Gastrocnemius medialis (tissue), 4 donors: ENCODE data around the gene HBEGF. TPM values are rescaled to one million over a fixed set of nuclear protein-coding genes. Genes with fewer than 3 reads are reported as not detected.

ENCODE experiments used
- ATAC-seq, 2 donors: fragments of 150-250 bp; one replicate each; pipeline ENCODE4 v1.9.1; 2016
- DNase-seq, 2 donors: peaks; one replicate each; pipeline ENCODE4 v3.0.0-alpha.2; 2019
- H3K27ac ChIP-seq, 4 donors: fragments of 200-600 bp; sonication (generic); 1 replicate in 1 of 4; 2 replicates in 3 of 4; pipeline ENCODE4 v1.5.1; 2016 to 2018; ENCODE audit warnings: mild to moderate bottlenecking in 2 of 4, moderate library complexity in 1 of 4
- H3K27me3 ChIP-seq, 3 donors: fragments of 200-600 bp; sonication (generic) in 2 of 3; 1 replicate in 1 of 3; 2 replicates in 2 of 3; pipeline versions ENCODE4 v1.5.1 to v1.6.0; 2016 to 2019; ENCODE audit warnings: mild to moderate bottlenecking in 1 of 3, moderate library complexity in 1 of 3
- H3K36me3 ChIP-seq, 2 donors: fragments of 200-600 bp; sonication (generic) in 1 of 2; one replicate each; pipeline ENCODE4 v1.5.1; 2017 to 2018
- H3K4me1 ChIP-seq, 2 donors: fragments of 200-600 bp; sonication (generic) in 1 of 2; one replicate each; pipeline ENCODE4 v1.5.1; 2016 to 2017; ENCODE audit warnings: mild to moderate bottlenecking in 2 of 2
- H3K4me3 ChIP-seq, 4 donors: fragments of 200-600 bp; sonication (generic) in 3 of 4; 1 replicate in 1 of 4; 2 replicates in 3 of 4; pipeline ENCODE4 v1.5.1; 2016 to 2019; ENCODE audit warnings: mild to moderate bottlenecking in 2 of 4
- H3K9me3 ChIP-seq, 3 donors: fragments of 200-600 bp; sonication (generic) in 2 of 3; 1 replicate in 1 of 3; 2 replicates in 2 of 3; pipeline ENCODE4 v1.5.1; 2016 to 2019
- POLR2A ChIP-seq, 2 donors: fragments of 450-650 bp; IDR thresholded peaks; one replicate each; pipeline ENCODE4 v1.6.1; 2017; ENCODE audit warnings: antibody characterized with exemption in 2 of 2, mild to moderate bottlenecking in 2 of 2, moderate library complexity in 2 of 2
- in situ Hi-C, 4 donors: fragments of 200-750 bp; cut with MboI; loops; one replicate each; pipeline versions ENCODE4 v1.15.0 to v1.8.0; 2017; ENCODE audit warnings: low sequenced_read_pairs in 4 of 4
- intact Hi-C: fragments of 100-400 bp; cut with DNase I; formaldehyde crosslinking; loops from one replicate; pipeline ENCODE4 v1.15.1; 2023; ENCODE audit warnings: low total_unique reads
- total RNA-seq, 4 donors: library from RNA; depleted of rRNA; stranded (reverse); fragments of >200 nt; gene quantifications; one replicate each; pipeline versions ENCODE4 v1.1.0 to v1.2.3, GENCODE V29; 2016
- TF ChIP-seq, protein P1 (sequence below), 5 experiments: fragments of 450-650 bp in 3 of 5; fragments of 200-600 bp in 2 of 5; sonication (generic) in 2 of 5; IDR thresholded peaks in 4 of 5; conservative IDR thresholded peaks in 1 of 5; 1 replicate in 4 of 5; 2 replicates in 1 of 5; pipeline ENCODE4 v1.5.1; 2016 to 2019; ENCODE audit warnings: antibody characterized with exemption in 5 of 5, mild to moderate bottlenecking in 3 of 5, moderate library complexity in 3 of 5

The HBEGF gene, protein sequence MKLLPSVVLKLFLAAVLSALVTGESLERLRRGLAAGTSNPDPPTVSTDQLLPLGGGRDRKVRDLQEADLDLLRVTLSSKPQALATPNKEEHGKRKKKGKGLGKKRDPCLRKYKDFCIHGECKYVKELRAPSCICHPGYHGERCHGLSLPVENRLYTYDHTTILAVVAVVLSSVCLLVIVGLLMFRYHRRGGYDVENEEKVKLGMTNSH
- 10 to 100 TPM in 3 of 4 donors, 1 to 10 TPM in 1; 5.3 to 22.2 (median 17.6) TPM for total RNA-seq

DNA sequence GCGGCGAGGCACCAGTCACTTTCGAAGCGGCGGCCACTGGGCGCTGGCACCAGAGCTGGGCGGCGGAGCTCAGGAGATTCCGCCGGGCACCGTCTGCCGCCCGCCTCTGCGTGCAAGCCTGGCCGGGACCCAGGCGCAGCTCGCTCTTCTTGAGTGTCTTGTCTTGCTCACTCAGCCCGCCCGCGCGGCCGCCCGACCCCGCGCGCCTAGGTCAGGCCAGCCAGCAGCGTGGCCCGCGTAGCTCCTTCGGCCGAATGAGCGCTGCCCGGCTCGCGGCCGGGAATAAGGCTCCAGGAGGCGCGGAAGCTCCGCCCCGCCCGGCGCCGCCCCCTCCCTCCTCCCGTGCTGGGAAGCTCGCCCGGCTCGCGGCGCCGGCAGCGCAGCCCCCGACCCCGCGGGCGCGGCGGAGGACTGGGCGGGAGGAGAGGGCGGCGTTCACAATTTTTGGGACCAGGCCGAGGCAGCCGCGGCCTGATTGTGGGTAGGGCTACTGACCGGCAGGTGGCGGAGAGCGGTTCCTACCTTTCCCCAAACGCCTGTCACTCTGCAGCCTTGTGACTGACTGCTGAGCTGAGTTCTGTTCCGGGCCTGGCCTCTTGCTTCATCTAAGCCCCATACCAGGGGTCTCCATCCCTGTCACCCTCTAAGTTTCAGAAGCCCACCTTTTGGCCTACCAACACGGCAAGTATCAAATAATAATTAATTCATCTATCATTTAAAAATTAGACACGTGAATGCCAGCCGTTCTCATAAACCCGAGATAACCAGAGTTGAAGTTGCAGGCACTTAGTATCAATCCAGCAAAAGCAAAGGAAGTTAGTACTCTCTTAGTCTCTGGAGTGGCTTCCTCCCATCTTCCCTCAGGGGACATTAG, at the start of gene HBEGF:
HBEGF (minus strand) TSS at position 256 of the 874 bp plus-strand sequence. CDS start 275 bp downstream, outside the sequence.
- intact Hi-C loops = loop anchor here (1.0 to 2.0 kb wide), 3 partner anchors 54 to 172 kb away; partner anchors contain the start of gene CYSTM1
- TF ChIP-seq, protein P1, sequence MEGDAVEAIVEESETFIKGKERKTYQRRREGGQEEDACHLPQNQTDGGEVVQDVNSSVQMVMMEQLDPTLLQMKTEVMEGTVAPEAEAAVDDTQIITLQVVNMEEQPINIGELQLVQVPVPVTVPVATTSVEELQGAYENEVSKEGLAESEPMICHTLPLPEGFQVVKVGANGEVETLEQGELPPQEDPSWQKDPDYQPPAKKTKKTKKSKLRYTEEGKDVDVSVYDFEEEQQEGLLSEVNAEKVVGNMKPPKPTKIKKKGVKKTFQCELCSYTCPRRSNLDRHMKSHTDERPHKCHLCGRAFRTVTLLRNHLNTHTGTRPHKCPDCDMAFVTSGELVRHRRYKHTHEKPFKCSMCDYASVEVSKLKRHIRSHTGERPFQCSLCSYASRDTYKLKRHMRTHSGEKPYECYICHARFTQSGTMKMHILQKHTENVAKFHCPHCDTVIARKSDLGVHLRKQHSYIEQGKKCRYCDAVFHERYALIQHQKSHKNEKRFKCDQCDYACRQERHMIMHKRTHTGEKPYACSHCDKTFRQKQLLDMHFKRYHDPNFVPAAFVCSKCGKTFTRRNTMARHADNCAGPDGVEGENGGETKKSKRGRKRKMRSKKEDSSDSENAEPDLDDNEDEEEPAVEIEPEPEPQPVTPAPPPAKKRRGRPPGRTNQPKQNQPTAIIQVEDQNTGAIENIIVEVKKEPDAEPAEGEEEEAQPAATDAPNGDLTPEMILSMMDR (IDR thresholded peaks at IDR 0.05 in 4 of 5, conservative IDR thresholded peaks at IDR 0.05 in 1 of 5) = peak; percentile 46 to 73 (median 60)
- peak; percentile 90 to 97 for TF ChIP-seq POLR2A (IDR thresholded peaks at IDR 0.05)
- no peaks in the 10 kb centered on the region for H3K36me3 ChIP-seq
- peak within 1 kb of the TSS; percentile 75 to 98 (median 78) for H3K4me3 ChIP-seq
- DNase-seq (peak; percentile 82 to 88), ATAC-seq (peak; percentile 69 to 71)
- in situ Hi-C loops = loop anchor here in 1 of 4 donors (5.0 kb wide), 1 partner anchor 104 kb away; no protein-coding TSS in a partner anchor
- peak within 1 kb of the TSS; percentile 91 to 97 (median 94) for H3K27ac ChIP-seq
- peaks cover 56% of the 10 kb centered on the region in 2 donors for H3K4me1 ChIP-seq
- H3K27me3 ChIP-seq = no peaks in the 10 kb centered on the region
- no peaks in the 10 kb centered on the region for H3K9me3 ChIP-seq

DNA sequence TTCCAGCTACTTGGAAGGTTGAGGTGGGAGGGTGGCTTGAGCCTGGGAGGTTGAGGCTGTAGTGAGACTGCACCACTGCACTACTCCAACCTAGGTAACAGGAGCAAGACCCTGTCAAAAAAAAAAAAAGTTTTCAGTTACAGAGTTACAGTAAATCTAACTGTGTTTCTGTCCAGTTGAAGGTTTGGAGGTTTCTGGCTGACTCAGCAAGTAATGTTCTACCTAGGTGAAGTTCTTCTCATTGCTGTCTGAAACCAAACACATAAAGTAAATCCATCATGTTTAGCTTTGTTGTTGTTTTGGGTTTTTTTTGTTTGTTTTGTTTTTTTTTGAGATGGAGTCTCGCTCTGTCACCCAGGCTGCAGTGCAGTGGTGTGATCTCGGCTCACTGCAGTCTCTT, 47.3 kb upstream of the HBEGF start:
- Histone ChIP-seq H3K4me1 (no peaks in the 10 kb centered on the region), H3K27ac (no peak overlapping the region), H3K9me3 (no peaks in the 10 kb centered on the region), H3K4me3 (no peak overlapping the region), H3K36me3 (no peaks in the 10 kb centered on the region), H3K27me3 (no peaks in the 10 kb centered on the region)
- DNase-seq = no peak
- ATAC-seq = no peak
- intact Hi-C loops = no loop called here
- in situ Hi-C loops = loop anchor here in 1 of 4 donors (25.0 kb wide), 1 partner anchor 644 kb away; no protein-coding TSS in a partner anchor
- TF ChIP-seq, protein P1 (IDR thresholded peaks at IDR 0.05 in 4 of 5, conservative IDR thresholded peaks at IDR 0.05 in 1 of 5) = no peak
- TF ChIP-seq POLR2A (IDR thresholded peaks at IDR 0.05) = no peak

DNA sequence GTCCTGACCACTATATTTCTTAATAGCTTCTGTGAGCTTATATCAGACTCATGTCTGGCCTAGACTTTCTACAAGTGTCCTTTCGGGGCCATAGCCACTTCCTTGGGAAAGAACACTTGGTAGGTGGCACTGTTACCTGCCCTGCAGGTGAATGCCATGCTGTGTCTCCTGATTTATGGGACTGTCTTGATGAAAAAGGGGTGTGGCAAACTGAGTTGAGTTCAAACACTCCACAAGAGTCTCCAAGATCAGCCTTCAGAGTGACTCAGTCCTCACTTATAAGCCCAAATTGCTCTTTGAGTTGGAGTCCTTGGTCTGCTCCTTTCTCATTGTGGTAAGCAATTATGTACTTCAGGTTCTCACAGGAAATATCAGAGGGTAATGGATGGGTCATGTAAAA, 45.3 kb upstream of the HBEGF start:
- in situ Hi-C loops = loop anchor here in 1 of 4 donors (25.0 kb wide), 1 partner anchor 646 kb away; no protein-coding TSS in a partner anchor
- no peaks in the 10 kb centered on the region for H3K4me1 ChIP-seq
- H3K27me3 ChIP-seq = no peaks in the 10 kb centered on the region
- H3K4me3 ChIP-seq = no peak overlapping the region
- H3K9me3 ChIP-seq = no peaks in the 10 kb centered on the region
- TF ChIP-seq POLR2A (IDR thresholded peaks at IDR 0.05) = no peak
- TF ChIP-seq, protein P1 (IDR thresholded peaks at IDR 0.05 in 4 of 5, conservative IDR thresholded peaks at IDR 0.05 in 1 of 5) = no peak
- DNase-seq = no peak
- H3K27ac ChIP-seq = no peak overlapping the region
- ATAC-seq = no peak
- intact Hi-C loops = no loop called here
- no peaks in the 10 kb centered on the region for H3K36me3 ChIP-seq

DNA sequence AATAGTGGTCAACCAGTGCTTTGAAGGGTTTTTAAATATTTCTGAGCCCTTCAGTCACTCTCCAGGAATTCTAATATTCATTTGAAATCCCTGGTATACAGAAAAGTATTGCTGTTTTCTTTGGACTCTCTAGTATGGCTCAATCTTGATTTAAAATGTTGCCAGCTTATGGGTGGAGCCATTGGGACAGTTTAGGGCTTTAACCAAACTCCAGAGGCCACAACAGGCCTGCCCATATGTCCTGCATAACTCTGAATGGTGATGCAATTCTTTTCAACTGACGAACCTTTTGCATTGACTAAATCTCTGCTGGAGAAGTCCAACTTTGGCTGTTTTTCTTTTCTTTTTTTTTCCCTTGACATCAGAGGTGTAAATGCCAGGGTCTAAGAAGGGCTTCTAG, 44.9 kb upstream of the HBEGF start:
- intact Hi-C loops = no loop called here
- Histone ChIP-seq H3K9me3 (no peaks in the 10 kb centered on the region), H3K27ac (no peak overlapping the region), H3K27me3 (no peaks in the 10 kb centered on the region), H3K4me1 (no peaks in the 10 kb centered on the region), H3K36me3 (no peaks in the 10 kb centered on the region), H3K4me3 (no peak overlapping the region)
- in situ Hi-C loops = loop anchor here in 1 of 4 donors (25.0 kb wide), 1 partner anchor 646 kb away; no protein-coding TSS in a partner anchor
- ATAC-seq (no peak), DNase-seq (no peak)
- TF ChIP-seq, protein P1 (IDR thresholded peaks at IDR 0.05 in 4 of 5, conservative IDR thresholded peaks at IDR 0.05 in 1 of 5) = no peak
